Keratinocyte (primary cell): ENCODE data around the gene HK1.

Source experiments
- EZH2 ChIP-seq: IDR thresholded peaks from one replicate; pipeline ENCODE4 v1.6.1; 2012; ENCODE audit warnings: inconsistent platforms, mild to moderate bottlenecking, low read length, moderate library complexity
- TF ChIP-seq, protein P1 (sequence below), 3 experiments: IDR thresholded peaks in 1 of 3; conservative IDR thresholded peaks in 1 of 3; optimal IDR thresholded peaks in 1 of 3; 2 replicates in 2 of 3; 3 replicates in 1 of 3; pipeline versions ENCODE3 to v1.5.1; 2011; ENCODE audit warnings: low read length in 3 of 3, mild to moderate bottlenecking in 3 of 3, moderate library complexity in 2 of 3, control low read depth in 1 of 3, inconsistent platforms in 1 of 3; ENCODE audit not compliant: insufficient read depth in 2 of 3; ENCODE audit errors: extremely low read depth in 1 of 3

DNA sequence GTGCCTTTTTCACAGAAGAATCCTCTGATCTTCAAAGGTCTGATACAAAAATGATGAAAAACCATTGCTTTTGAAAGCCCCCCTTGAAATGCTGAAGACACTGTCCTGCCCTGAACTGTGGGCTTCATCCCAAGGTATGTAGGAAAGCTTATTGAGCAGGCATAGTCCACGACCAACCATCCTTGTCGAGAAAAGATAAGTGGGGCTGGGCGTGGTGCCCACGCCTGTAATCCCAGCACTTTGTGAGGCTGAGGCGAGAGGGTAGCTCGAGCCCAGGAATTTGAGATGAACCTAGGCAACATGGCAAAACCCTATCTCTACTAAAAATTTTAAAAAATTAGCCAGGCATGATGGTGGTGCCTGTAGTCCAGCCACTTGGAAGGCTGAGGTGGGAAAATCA is 112.9 kb downstream of the HK1 start:
- TF ChIP-seq, protein P1, sequence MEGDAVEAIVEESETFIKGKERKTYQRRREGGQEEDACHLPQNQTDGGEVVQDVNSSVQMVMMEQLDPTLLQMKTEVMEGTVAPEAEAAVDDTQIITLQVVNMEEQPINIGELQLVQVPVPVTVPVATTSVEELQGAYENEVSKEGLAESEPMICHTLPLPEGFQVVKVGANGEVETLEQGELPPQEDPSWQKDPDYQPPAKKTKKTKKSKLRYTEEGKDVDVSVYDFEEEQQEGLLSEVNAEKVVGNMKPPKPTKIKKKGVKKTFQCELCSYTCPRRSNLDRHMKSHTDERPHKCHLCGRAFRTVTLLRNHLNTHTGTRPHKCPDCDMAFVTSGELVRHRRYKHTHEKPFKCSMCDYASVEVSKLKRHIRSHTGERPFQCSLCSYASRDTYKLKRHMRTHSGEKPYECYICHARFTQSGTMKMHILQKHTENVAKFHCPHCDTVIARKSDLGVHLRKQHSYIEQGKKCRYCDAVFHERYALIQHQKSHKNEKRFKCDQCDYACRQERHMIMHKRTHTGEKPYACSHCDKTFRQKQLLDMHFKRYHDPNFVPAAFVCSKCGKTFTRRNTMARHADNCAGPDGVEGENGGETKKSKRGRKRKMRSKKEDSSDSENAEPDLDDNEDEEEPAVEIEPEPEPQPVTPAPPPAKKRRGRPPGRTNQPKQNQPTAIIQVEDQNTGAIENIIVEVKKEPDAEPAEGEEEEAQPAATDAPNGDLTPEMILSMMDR (optimal IDR thresholded peaks at IDR 0.05 in 1 of 3, IDR thresholded peaks at IDR 0.05 in 1 of 3, conservative IDR thresholded peaks at IDR 0.05 in 1 of 3; ENCODE audit: extremely low read depth in 1 of 3, insufficient read depth in 2 of 3, low read length in 3 of 3): no peak
- no peak for TF ChIP-seq EZH2
